NCI-H2171 treated with DMSO at 0.1 percent for 48 hours (cell line): Measurements from ENCODE around the gene FGD2.
A peak's percentile ranks its signal among the peaks of the same experiment; 100 is the strongest.
"Not testable (repeated sequence)": the region's sequence is repeated elsewhere in the genome, so short reads cannot be mapped to it uniquely, and the experiment has no call there.

Source experiments
- DNase-seq: peaks from one replicate; lab custom pipeline; 2025; lab: John Stamatoyannopoulos, UW

The FGD2 gene

DNA sequence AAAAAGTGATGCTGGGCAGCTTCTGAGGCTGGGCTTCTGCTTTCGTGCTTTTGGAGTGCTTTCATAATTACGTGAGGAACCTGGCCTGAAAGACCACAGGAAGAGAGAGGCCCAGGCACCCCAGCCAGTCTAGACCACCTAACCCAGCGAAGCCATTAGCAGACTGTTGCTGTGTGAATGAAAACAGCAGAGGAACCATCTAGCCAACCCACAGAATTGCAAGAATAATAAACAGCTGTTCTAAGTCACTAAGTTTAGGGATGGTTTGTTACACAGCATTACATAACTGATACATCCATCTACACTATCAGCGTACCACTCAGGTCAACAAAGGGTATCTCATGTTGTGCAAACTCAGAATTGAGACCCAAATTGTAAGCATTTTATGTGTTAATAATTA lies 34.5 kb downstream of the FGD2 start:
- no peak for DNase-seq

DNA sequence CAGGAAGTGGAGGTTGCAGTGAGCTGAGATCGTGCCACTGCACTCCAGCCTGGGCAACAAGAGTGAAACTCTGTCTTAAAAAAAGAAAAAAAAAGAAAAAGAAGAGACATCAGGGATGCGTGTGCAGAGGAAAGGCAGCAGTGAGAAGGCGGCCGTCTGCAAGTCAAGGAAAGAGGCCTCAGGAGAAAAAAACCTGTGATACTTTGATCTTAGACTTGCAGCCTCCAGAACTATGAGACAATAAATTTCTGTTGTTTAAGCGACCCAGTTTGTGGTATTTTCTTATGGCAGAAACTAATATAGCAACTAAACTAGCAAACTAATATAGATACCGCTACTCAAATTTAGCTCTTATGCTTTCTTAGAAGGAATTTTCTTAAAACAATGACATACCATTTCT lies 36.1 kb downstream of the FGD2 start:
- DNase-seq = no peak

DNA sequence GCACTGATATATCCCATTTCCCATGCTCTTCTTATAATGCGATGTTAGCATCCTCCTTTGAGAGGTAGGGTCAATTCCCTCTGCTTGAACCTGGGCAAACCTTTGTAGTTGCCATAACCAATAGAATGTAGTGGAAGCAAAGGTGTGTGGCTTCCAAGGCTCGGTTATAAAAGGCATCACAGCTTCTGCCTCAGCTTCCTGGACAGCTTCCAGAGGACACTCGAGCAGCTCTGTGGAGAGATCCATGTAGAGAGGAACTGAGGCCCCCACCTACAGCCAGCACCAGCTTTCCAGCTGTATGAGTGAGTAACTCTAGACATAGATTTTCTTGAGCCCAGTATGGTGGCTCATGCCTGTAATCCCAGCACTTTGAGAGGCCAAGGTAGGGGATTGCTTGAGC lies 36.7 kb downstream of the FGD2 start:
- no peak for DNase-seq

DNA sequence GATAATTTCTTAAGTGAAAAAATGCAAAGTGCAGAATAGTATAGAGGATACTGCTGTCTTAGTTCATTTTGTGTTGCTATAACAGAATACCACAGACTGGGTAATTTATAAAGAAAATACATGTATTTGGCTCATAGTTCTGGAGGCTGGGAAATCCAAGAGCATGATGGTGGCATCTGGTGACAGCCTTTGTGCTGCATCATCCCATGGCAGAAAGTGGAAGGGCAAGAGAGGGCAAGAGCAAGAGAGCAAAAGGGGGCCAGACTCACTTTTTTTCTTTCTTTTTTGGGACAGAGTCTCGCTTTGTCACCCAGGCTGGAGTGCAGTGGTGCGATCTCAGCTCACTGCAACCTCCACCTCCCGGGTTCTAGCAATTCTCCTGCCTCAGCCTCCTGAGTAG lies 37.6 kb downstream of the FGD2 start:
- not testable (repeated sequence) for DNase-seq

DNA sequence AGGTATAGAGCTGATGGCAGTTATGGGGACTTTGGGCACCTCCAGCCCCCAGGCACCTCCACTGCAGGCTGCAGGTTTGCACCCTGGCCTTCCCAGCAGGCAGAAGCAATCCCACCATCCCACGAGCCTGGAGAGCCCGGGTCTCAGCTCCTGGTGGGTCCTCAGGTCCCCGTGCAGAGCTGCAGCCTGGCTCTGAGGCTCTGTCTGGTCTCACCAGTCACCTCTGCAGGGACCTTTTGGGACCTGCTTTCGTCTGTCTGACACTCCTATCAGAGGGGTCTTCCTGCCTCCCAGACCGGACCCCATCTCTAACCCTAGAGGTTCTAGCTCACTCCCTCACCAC lies 41.9 kb downstream of the FGD2 start:
- no peak for DNase-seq

DNA sequence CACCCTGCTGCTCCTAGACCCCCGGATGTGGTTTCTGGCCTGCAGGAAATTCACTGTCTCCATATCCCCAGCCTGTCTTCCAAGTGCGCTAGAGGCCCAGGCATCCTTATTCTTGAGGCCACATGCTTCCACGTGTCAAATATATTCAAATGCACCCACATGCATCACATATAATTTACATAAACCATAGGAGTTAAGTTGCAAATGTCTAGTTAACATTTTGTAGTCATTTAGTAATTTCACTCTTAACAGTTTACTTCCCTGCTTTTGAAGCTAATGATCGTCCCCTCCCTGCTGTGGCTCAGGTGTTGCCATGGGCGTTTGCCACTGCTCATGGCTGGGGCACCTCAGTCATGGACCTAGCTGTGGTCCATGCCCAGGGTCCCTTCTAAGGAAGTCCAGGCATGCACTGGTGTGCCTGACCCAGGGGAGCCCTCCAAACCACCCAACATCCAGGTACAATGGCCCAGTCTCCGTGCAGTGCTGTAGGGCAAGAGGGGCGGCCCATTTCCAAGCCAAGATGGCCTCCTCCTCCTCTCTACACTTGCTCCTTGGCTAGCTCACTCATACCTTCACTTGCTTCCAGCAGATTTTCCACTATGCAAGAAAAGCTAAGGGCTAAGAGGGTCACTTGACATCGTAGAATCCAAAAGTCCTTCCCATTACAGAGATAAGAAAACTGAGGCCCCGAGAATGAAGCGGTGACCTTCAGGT lies 42.4 kb downstream of the FGD2 start:
- DNase-seq = no peak

DNA sequence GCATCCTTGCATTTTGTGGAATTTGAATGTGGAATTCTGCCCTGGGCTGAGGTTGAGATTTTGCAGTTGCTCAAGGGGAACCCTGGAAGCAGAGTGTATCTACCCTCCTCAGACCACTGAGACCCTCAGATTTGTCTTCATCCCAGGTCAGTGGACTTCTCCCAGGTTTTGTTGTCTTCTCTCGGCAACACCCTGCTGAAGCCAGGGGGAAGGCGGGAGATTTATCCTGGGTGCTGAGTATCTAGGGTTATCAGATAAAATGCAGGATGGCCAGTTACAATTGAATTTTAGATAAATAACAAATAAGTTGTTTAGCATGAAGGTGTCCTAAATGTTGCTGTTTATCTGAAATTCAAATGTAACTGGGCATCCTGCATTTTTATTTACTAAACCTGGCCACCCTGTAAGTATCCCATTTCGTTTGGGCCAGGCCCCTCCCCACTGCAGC lies 43.0 kb downstream of the FGD2 start:
- no peak for DNase-seq

DNA sequence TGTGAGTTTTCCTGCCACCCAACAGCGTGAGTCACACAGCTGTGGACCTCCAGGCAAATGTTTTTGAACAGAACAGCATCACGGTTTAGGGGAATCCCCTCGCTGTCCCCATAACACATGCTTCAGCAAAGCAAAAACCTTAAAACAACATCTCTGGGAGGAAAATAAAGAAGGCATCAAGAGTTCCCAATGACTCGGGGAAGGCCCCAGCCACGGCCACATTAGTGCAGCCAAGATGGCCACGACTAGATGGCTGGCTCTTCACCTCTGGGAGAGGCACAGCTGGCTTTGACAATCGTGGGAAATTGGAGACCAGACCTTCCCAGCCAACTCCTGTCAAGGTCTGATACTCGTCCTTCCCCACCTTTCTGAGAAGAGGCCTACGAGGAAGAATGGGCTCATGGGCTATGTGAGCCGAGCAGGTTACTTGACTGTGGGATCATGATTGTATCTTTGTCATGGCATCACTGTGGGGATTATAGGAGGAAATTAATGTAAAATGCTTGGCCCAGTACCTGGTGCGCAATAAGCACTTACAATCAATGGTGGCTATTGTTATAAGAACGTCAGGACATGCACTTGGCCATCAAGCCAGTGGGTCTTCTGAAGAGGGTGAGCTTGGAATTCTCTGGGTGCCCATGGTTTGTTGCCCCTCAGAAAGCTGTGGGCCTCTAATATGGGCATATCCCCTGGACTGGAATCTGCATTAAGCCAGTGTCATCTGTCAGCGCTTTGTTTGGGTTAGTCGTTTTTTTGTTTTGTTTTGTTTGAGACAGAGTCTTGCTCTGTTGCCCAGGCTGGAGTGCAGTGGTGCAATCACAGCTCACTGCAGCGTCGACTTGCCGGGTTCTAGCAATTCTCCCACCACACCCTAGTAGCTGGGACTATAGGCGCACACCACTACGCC lies 43.6 kb downstream of the FGD2 start:
- DNase-seq = no peak

DNA sequence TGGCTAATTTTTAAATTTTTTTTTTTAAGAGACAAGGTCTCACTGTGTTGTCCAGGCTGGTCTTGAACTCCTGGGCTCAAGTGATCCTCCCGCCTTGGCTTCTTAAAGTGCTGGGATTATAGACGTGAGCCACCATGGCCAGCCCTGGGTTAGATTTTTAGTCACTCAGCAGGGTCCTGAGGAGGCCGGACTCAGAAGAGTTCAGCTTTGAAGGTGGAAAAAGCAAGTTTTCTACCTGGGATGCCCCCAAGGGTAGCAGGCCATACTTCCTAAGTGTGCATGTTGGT lies 44.2 kb downstream of the FGD2 start:
- DNase-seq = no peak

DNA sequence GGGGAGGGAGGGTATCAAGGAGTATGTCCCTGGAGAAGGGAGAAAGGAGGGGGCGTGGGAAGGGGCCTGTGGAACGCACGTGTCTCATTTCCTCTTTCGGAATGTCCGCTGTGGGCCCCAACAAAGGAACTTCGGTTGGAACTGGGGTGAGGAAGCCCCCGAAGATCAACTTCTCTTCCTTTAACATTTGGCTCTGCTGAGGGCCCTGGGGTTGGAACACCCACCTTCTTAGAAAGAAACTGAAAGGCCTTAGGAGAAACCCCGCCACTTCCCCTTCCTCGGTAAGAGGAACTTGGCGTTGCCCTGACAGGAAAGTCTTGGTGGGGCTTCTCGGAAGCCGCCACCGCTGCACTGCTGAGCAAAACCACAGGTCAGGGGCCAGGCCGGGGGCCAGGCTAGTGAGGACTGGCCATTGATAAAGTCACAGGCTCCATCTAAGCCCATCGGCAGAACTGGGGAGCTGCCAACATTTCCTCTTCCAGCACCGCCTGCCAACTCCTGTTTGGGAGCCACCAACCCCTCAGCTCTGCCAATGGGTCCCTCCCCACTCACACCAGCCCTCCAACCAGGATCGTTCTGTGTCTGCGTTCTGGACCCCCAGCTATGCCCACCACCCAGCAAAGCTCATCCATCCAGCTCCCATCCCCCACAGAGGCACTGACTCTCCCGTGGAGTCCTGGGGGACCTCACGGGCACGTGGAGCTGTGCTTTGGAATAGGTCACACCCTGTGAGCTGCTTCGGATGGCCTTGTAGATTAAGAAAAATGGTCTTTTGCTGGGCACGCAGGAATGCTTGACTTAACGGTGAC lies 44.8 kb downstream of the FGD2 start:
- DNase-seq = no peak

DNA sequence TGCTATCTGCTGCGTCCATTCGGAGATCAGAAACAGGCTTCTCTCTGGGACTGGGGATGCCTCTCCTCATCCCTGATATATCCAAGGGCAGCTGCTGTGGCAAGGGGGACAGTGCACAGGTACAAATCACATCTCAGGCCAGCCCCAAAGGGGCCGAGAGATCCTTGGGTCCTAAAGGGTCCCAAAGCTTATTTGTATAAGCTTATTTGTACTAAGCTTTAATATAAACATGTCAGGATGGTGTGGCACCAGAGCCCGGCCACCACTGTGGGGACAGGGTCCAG lies 45.3 kb downstream of the FGD2 start:
- DNase-seq = no peak

DNA sequence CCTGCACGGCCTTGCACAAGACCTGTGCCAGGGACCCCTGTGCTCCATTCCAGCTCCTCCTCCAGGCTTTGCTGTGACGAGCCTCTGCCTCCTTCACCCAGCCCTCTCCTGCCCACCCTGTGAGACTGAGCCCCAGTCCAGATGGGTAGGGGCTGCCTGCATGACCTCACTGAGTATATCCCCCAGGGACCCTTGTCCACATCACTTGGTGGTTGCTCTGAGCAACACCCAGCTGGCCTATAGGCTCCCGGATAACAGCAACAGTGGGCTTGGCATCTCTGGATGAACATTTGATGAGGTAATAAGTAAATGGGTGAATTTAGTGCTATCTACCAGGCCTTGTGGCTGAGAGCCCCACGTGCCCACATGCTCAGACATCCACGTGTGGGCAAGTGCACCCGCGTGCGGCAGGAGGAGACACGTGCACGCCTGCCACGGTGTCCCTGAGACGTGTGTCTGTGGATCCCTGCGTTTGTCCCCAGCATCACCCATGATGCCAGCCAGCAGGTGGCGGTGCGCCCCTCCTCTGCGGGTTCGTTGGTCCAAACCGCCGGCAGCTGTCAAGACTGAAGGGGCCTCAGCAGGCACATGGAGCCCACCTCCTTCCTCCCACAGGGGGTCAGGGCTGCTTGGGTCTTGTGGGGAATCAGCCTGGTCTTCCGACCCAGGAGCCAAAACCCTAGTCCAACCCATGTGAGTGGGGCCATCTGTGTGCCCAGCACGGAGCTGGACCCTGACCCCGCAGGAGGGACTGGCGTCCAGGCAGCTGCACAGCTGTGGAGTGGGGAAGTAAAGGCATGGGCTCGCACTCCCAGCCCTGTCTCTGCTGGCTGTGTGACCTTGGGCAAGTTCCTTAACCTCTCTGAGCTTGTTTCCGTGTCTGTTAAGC lies 45.9 kb downstream of the FGD2 start:
- DNase-seq = peak; percentile 83

DNA sequence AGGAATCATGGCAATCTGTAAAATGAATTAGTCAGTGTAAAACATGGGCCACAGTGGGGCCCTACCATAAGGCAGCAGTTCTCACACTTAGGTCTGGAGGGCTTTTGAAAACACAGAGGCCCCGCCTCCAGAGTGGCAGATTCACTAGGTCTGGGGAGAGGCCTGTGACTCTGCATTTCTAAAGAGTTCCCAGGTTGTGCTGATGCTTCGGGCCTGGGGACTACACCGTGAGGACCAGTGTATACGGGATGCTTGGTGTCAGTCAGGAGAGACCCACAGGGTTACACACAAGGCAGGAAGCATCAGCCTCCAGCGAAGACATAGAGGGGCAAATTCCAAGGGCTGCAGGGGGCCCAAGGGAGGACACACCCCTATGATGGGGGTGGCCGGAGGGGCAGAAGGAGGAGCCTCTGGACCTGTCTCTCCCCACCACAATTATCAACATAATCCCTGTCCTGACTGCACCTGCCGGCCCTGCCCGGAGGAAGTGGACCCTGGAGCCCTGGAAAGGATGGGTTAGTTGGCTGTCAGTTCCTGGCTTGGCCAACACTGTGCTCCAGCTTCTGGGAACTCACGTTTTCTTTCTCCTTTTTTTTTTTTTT lies 46.7 kb downstream of the FGD2 start:
- DNase-seq = peak; percentile 22

DNA sequence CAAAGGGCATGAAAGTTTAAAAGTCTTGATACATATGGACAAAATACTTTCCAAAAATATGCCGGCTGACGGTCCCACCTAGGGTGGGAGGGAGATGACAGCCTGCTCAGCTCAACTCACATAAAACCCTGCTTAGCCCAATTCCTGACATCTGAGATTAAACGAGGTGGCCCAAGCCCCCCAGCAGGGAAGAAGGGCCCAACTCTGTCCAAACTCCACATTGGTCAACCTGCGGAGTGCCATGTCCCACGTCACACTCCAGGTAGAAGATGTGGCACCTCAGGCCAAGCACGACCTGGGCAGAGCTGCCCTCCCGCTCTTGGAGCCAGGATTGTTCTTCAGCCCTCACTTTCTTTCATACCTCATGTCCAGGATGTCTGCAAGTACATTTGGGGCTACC lies 48.2 kb downstream of the FGD2 start:
- no peak for DNase-seq

DNA sequence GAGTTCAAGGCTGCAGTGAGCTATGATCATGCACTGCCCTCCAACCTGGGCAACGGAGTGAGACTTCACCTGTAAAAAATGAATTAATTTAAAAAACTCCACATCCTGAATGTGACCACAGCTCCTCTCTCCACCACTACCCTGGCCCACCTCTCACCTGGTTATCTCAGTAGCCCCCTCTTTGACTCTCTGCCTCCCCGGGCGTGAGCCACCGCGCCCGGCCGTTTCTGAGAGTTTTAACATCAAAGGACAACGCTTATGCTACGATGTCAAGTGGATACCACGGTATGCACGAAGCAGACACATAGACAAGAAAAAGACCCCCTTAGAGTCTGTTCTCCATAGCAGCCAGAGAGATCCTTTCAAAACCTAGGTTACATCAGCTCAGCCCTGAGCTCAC lies 48.7 kb downstream of the FGD2 start:
- no peak for DNase-seq

DNA sequence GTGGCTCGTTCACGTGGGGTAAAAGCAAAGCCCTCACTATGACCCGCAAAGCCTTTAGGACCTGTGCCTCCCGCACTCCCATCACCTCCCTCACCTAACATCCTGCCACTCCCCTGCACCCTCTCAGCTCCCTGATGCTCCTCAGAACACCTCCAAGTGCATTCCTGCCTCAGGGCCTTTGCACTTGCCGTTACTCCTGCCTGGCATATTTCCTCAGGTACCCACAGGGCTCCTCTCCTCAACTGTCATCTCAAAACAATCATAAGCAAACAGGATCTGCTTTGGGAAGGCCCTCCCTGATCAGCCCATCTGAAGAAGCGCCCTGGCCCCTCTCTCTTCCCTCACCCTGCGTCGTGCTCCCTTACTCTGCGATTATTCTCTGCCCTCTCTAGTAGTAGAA lies 49.1 kb downstream of the FGD2 start:
- no peak for DNase-seq

DNA sequence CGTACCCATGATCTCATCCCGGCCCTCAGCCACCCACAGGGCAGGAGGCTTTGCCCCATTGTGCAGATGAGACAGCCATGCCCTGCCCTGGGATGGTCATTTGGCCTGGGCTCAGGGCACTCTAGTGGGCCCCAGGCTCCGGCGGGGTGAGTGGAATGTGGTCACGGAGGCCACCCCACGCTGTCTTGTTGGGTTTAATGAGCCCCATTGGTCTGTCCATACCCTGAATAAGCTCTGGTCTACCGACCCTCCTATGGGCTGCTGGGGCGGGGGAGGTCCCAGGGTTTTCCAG lies 50.6 kb downstream of the FGD2 start:
- DNase-seq = no peak

DNA sequence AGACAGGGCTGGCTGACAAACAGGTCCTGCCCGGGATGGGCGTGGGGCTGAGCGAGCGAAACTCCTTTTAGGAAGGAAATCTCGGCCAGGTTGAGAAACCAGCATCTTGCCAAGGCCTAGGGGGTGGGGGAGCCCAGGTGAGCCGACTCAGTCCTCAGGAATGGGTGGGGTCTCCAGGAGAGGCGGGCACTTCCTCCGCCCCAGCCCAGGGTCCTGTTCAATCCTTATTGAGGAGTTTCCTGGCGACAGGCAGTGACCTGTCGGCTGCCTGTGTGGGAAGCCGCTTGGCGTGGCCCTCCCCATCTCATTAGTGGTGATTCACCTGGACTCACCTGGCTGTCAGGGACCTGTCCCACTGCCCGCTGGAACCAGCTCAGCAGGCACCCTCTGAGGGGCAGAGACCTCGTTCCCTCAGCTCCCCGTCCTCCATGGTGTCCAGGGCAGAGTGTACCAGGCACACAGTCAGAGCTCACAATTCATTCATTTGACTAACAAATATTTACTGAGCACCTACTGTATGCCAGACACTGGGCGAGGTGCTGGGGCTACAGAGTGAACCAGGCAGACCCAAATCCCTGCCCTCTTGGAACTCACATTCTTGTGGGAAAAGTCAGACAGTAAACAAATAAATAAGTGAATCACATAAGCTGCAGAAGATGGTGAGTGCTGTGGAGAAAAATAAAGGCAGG lies 51.1 kb downstream of the FGD2 start:
- no peak for DNase-seq

DNA sequence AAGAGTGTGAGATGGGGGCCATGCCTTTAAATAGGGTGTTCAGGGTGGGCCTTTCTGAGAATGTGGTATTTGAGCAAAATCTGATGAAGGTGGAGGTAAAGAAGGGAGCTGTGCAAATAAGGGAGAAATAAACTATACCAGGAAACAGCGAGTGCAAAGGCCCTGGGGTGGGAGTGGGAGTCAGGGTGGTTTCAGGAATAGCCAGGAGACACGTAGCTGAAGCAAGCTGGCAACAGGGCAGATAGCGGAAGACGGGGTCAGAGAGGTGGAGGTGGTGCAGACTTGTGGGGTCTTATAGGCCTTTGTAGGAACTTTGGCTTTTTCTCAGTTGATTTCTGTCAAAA lies 51.6 kb downstream of the FGD2 start:
- DNase-seq = no peak

DNA sequence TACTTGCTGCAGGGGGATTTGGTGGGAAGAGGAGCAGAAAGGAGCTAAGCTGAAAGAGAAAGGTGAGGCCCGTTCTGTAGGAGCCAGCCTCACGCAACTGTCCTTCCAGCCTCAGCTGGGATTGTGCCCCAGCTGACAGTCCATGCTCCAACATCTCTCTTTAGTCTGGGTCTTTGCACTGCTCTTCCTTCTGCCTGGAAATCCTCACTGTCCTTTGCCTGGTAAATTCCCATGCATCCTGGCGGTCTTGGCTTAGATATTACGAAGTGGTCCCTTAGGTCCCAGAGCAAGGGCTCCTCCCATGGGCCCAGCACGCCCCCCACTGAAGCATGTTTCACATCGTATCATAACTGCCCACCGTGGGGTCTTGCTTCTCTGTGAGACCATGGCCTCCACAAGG lies 52.2 kb downstream of the FGD2 start:
- DNase-seq = no peak

DNA sequence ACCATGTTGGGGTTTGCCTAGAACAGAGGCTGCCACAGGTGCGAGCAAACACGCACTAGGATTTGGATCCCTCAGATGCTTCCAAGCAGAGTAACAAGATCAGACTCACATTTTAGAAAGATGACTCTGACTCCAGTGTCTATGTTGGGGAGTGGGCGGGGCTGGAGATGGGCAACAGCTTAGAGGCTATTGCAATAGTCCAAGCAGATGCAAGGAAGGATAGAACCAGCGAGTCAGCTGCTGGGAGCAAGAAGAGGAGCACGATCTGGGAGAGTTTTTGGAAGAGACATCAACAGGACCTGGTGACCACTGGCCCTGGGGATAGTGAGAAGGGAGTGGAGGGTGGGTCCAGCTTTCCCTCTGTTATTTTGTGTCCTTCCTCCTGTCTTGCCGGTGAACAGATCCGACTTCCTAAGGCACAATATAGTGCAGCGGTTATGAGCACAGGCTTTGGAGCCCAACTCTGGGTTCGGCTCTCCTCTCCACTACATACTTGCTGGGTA lies 52.7 kb downstream of the FGD2 start:
- no peak for DNase-seq
